SJCRH30 (cell line): ENCODE data around the gene PLCZ1. TPM values are rescaled to one million over a fixed set of nuclear protein-coding genes. Genes with fewer than 3 reads are reported as not detected.
"Not testable (repeated sequence)": the region's sequence is repeated elsewhere in the genome, so short reads cannot be mapped to it uniquely, and the experiment has no call there.

Experiments
- DNase-seq, 2 experiments: peaks; one replicate each; pipeline ENCODE4 v3.0.0-alpha.2; 2015 to 2020
- H3K27ac ChIP-seq: fragments of 250-450 bp; sonication (Bioruptor Pico); 2 replicates; pipeline ENCODE4 v1.5.1; 2020; ENCODE audit warnings: mild to moderate bottlenecking, moderate library complexity
- H3K27me3 ChIP-seq: fragments of 250-450 bp; sonication (Bioruptor Pico); 2 replicates; pipeline ENCODE4 v1.5.1; 2020; ENCODE audit warnings: mild to moderate bottlenecking, moderate library complexity
- H3K36me3 ChIP-seq: fragments of 250-450 bp; sonication (Bioruptor Pico); 2 replicates; pipeline ENCODE4 v1.5.1; 2020; ENCODE audit warnings: mild to moderate bottlenecking, moderate library complexity
- H3K4me1 ChIP-seq: fragments of 250-450 bp; sonication (Bioruptor Pico); 2 replicates; pipeline ENCODE4 v1.5.1; 2020; ENCODE audit warnings: mild to moderate bottlenecking, moderate library complexity
- H3K4me3 ChIP-seq: fragments of 250-450 bp; sonication (Bioruptor Pico); 2 replicates; pipeline ENCODE4 v1.5.1; 2020; ENCODE audit warnings: mild to moderate bottlenecking, moderate library complexity
- H3K9me3 ChIP-seq: fragments of 250-450 bp; sonication (Bioruptor Pico); replicated peaks from 2 replicates; pipeline ENCODE4 v1.5.1; 2020; ENCODE audit warnings: mild to moderate bottlenecking, moderate library complexity
- total RNA-seq: library from RNA; depleted of rRNA; stranded (reverse); fragments of >200 nt; shearing (Covaris generic); gene quantifications from 2 replicates; pipeline ENCODE4 v1.2.3, GENCODE V29; 2014; rRNA removed

Gene PLCZ1, protein sequence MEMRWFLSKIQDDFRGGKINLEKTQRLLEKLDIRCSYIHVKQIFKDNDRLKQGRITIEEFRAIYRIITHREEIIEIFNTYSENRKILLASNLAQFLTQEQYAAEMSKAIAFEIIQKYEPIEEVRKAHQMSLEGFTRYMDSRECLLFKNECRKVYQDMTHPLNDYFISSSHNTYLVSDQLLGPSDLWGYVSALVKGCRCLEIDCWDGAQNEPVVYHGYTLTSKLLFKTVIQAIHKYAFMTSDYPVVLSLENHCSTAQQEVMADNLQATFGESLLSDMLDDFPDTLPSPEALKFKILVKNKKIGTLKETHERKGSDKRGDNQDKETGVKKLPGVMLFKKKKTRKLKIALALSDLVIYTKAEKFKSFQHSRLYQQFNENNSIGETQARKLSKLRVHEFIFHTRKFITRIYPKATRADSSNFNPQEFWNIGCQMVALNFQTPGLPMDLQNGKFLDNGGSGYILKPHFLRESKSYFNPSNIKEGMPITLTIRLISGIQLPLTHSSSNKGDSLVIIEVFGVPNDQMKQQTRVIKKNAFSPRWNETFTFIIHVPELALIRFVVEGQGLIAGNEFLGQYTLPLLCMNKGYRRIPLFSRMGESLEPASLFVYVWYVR
- total RNA-seq, result not detected in 2 replicates

- Histone ChIP-seq H3K36me3 (no peaks in the 10 kb centered on the region), H3K27ac (no peak within 1 kb of the TSS), H3K4me3 (no peak within 1 kb of the TSS), H3K27me3 (no peaks in the 10 kb centered on the region), H3K4me1 (no peaks in the 10 kb centered on the region), H3K9me3 (no peaks in the 10 kb centered on the region)
- no peak for DNase-seq
These were observed at the start of gene PLCZ1, which contains the start of gene CAPZA3 for GRCh38 chr12:18737819-18738218. Gene PLCZ1 (minus strand): TSS chr12:18738012. CDS start chr12:18737371, 641 bp downstream. Gene CAPZA3 (plus strand): TSS chr12:18738119. CDS start chr12:18738269, 150 bp downstream.

DNA sequence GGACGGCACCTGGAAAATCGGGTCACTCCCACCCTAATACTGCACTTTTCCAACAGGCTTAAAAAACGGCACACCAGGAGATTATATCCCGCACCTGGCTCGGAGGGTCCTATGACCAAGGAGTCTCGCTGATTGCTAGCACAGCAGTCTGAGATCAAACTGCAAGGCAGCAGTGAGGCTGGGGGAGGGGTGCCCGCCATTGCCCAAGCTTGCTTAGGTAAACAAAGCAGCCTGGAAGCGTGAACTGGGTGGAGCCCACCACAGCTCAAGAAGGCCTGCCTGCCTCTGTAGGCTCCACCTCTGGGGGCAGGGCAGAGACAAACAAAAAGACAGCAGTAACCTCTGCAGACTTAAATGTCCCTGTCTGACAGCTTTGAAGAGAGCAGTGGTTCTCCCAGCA lies 47.7 kb upstream of the PLCZ1 start:
- H3K27ac ChIP-seq, H3K4me3 ChIP-seq, H3K27me3 ChIP-seq, H3K36me3 ChIP-seq, H3K4me1 ChIP-seq, DNase-seq, H3K9me3 ChIP-seq: not testable (repeated sequence)

DNA sequence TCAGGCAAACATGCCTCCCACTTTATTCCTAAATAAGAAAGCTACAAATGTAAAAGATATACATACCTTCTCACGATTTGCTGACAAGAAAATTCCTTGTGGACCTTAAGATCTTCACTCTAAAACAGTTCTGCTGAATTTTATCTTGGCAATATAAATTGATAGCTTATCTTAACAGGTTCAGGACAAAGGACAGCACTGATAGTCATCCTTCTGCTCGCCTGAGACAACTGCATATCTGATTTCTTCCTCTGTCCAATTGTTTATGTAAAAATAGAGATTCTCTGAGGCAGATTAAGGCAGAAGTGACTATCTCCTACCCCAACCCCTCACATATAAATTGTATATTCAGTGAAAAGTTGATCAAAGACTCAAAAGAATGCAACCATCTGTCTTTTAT lies 45.0 kb upstream of the PLCZ1 start:
- H3K4me1 ChIP-seq, result no peaks in the 10 kb centered on the region
- DNase-seq, result no peak
- no peak overlapping the region for H3K4me3 ChIP-seq
- H3K27me3 ChIP-seq, result no peaks in the 10 kb centered on the region
- no peaks in the 10 kb centered on the region for H3K9me3 ChIP-seq
- no peak overlapping the region for H3K27ac ChIP-seq
- H3K36me3 ChIP-seq, result no peaks in the 10 kb centered on the region

GRCh38 chr12:18766479-18766878 lies 28.7 kb upstream of the PLCZ1 start:
- not testable (repeated sequence) for H3K9me3 ChIP-seq, H3K36me3 ChIP-seq, DNase-seq, H3K27me3 ChIP-seq, H3K27ac ChIP-seq, H3K4me3 ChIP-seq, H3K4me1 ChIP-seq

GRCh38 chr12:18755341-18755740 lies 17.5 kb upstream of the PLCZ1 start:
- H3K9me3 ChIP-seq, result no peaks in the 10 kb centered on the region
- H3K4me3 ChIP-seq, result no peak overlapping the region
- DNase-seq, result no peak
- no peaks in the 10 kb centered on the region for H3K36me3 ChIP-seq
- H3K27ac ChIP-seq, result no peak overlapping the region
- H3K4me1 ChIP-seq, result peaks cover 30% of the 10 kb centered on the region
- no peaks in the 10 kb centered on the region for H3K27me3 ChIP-seq

DNA sequence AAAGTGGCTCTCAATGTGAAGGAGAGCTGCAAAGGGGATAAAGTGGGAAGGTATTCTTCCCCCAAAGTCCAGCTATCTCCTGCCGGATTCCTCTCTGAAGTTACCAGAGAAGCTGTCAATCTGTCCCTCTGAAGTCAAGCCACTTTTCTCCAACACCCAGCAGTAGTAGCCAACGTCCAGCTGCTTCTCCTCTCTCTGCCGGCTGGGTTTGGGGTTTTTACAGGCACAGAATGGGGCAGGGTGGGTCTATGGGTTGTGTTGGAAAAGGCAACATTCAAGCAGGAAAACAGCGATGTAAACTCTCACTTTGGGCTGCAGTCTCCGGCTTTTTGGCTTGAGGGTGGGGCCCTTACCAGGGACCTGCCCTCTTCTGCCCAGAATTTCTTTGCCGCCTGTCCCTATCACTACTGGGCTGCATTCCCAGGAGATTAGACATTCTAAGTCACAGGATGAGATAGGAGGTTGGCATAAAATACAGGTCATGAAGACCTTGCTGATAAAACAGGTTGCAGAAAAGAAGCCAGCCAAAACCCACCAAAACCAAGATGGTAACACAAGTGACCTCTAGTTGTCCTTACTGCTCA lies 16.4 kb upstream of the PLCZ1 start:
- H3K9me3 ChIP-seq, result no peaks in the 10 kb centered on the region
- no peaks in the 10 kb centered on the region for H3K27me3 ChIP-seq

DNA sequence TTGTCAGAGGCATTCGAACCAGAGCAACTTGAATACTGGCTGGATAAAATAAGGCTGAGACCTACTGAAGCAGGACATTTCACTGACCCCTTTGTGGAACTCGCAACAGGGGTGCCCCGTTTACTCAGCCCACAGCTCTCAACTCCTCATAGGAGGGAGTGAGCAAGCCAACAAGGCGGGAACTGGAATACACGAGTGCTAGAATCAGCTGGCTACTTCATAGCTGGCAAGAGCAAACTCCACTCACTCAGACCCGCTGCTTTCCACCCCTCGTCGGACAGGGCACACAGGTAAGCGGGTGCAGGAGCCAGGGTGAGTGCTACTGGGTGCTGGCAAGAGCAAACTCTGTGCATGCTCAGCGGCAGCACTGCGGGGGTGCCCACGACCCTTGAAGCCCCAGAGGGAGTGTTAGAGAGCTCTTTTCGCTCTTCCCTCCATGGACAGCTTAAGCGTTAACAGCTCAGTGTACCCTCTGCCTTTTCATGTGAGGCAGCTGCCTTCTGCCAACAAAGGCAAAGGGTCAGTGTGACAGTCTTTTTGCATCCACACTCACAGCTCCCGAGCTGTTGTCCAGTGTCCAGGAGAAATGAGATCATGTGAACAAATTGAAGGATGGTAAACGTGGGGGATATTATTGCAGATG lies 15.8 kb upstream of the PLCZ1 start:
- Histone ChIP-seq H3K36me3 (no peaks in the 10 kb centered on the region), H3K4me3 (0 out of 2 replicates have a peak overlapping the region, but pooled peaks have one; percentile 2), H3K27ac (peak overlapping the region; percentile 88), H3K9me3 (no peaks in the 10 kb centered on the region), H3K4me1 (peaks cover 42% of the 10 kb centered on the region), H3K27me3 (no peaks in the 10 kb centered on the region)
- DNase-seq, result peak; percentile 18 to 50

More for the DNA sequence above, 16.4 kb upstream of the PLCZ1 start:
- DNase-seq, result no peak
- Histone ChIP-seq H3K4me1 (peaks cover 37% of the 10 kb centered on the region), H3K36me3 (no peaks in the 10 kb centered on the region), H3K27ac (peak overlapping the region; percentile 88), H3K4me3 (no peak overlapping the region)

DNA sequence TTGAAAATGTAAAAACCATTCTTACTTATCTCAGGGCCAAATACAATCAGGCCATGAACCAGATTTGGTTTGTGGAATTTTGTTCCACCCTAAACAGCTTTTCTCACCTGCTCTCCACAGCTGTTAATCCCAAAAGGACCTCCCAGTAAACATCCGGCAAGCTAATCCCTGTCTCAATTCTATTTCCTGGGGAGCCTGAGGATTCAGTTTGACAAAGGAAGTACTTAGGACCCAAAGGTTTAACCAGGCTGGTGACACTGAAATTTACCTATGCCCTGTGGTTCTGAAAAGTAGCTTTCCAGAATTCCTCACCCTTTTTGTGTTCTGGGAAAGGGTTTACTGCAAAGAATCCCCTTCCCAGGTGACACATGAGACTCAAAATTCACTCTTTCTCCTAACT lies 15.1 kb upstream of the PLCZ1 start:
- no peaks in the 10 kb centered on the region for H3K27me3 ChIP-seq
- H3K4me3 ChIP-seq, result 0 out of 2 replicates have a peak overlapping the region, but pooled peaks have one; percentile 2
- peak overlapping the region; percentile 88 for H3K27ac ChIP-seq
- DNase-seq, result peak; percentile 59 to 88
- H3K4me1 ChIP-seq, result peaks cover 49% of the 10 kb centered on the region
- no peaks in the 10 kb centered on the region for H3K9me3 ChIP-seq
- no peaks in the 10 kb centered on the region for H3K36me3 ChIP-seq

DNA sequence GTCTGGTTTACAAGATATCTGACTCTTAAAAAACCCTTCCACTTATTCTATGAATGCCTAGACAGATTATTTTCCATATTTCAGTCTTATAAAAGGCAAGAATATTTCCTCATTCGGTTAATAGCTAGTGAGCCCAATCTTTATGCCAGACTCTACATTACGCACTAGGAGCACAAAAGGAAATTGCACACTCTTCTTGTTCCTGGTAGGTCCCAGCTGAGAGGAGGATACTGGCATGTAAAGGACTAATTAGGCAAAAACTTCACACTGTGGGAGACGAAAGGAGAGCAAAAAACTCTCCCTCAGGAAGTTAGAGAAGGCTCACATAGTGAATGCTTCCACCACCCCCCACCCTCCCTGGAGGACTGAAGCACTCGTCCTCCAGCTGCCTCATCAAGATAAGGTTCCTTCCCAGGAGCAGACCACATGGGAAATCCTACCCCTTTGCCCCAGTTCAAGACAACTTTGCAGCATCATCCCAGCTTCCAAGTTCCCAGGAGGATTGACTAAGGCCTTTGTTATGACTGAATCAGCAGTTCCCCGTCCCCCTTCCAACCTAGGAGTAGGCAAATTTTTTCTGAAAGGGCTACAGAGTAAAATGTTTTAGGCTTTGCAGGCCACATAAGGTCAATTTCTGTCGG lies 14.6 kb upstream of the PLCZ1 start:
- peak; percentile 82 to 92 for DNase-seq
- Histone ChIP-seq H3K4me3 (no peak overlapping the region), H3K27ac (peak overlapping the region; percentile 88), H3K9me3 (no peaks in the 10 kb centered on the region), H3K36me3 (no peaks in the 10 kb centered on the region), H3K27me3 (no peaks in the 10 kb centered on the region), H3K4me1 (peaks cover 54% of the 10 kb centered on the region)

GRCh38 chr12:18751866-18752265 lies 14.1 kb upstream of the PLCZ1 start:
- H3K4me3 ChIP-seq, result no peak overlapping the region
- H3K27ac ChIP-seq, result peak overlapping the region; percentile 88
- no peak for DNase-seq
- H3K36me3 ChIP-seq, result no peaks in the 10 kb centered on the region
- peaks cover 55% of the 10 kb centered on the region for H3K4me1 ChIP-seq
- no peaks in the 10 kb centered on the region for H3K27me3 ChIP-seq
- H3K9me3 ChIP-seq, result no peaks in the 10 kb centered on the region

- Histone ChIP-seq H3K4me1 (peaks cover 55% of the 10 kb centered on the region), H3K36me3 (no peaks in the 10 kb centered on the region), H3K9me3 (no peaks in the 10 kb centered on the region), H3K27me3 (no peaks in the 10 kb centered on the region), H3K4me3 (no peak overlapping the region), H3K27ac (no peak overlapping the region)
- DNase-seq, result no peak
These were observed 12.3 kb upstream of the PLCZ1 start for GRCh38 chr12:18750085-18750484.

GRCh38 chr12:18749386-18749957 lies 11.7 kb upstream of the PLCZ1 start:
- H3K36me3 ChIP-seq, result no peaks in the 10 kb centered on the region
- no peak overlapping the region for H3K27ac ChIP-seq
- DNase-seq, result no peak
- no peaks in the 10 kb centered on the region for H3K27me3 ChIP-seq
- H3K4me1 ChIP-seq, result peaks cover 55% of the 10 kb centered on the region
- H3K9me3 ChIP-seq, result no peaks in the 10 kb centered on the region
- H3K4me3 ChIP-seq, result no peak overlapping the region

DNA sequence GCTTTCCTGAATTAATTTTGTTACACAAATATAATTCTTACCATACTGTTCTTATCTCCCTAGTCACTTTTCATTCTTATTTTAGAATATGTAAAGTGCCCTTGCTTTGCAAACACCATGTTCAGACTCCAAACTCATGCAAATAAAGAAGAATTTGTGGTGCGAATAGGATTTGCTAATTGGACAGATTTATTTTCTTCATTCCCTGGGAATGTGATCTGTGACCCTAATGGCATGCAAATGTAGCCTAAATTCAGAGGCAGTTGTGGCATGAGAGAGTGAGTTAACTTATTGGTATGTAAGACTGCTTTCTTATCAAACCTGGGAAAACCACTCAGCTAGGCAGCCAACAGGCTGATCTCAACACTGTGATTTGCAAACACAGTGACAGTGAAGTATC lies 10.1 kb upstream of the PLCZ1 start:
- Histone ChIP-seq H3K27me3 (no peaks in the 10 kb centered on the region), H3K27ac (no peak overlapping the region; the same call in 1 of the 2 replicates), H3K4me1 (peaks cover 43% of the 10 kb centered on the region), H3K4me3 (no peak overlapping the region), H3K36me3 (no peaks in the 10 kb centered on the region), H3K9me3 (no peaks in the 10 kb centered on the region)
- no peak for DNase-seq

DNA sequence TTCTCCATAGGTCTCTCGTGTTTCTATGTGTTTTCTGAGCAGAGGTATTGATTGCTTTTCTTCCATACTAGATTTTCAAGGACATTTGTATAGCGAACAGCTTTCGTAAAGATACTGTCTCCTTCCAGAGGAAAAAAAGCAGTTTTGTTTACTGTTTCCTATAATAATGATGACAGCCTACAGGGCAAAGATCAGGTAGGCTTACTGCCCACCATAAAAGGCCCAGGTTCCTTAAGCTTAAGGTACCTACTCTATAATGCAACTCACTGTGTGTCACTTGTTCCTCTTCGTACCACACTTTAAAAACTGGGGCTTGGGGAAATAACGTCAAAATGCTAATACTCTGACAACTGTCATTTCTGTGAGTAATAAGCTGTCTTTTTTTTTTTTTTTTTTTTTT lies 6.7 kb downstream of the PLCZ1 start:
- Histone ChIP-seq H3K4me3 (no peak overlapping the region), H3K27ac (no peak overlapping the region), H3K27me3 (no peaks in the 10 kb centered on the region), H3K4me1 (no peaks in the 10 kb centered on the region), H3K9me3 (no peaks in the 10 kb centered on the region), H3K36me3 (no peaks in the 10 kb centered on the region)
- DNase-seq, result no peak
